WTC11 (cell line): ENCODE measurements around the gene BPGM. TPM values are rescaled to one million over a fixed set of nuclear protein-coding genes. Genes with fewer than 3 reads are reported as not detected.

Experiments used
- ATAC-seq: fragments of 200-7000 bp; cut with Tn5 transposase; 2 replicates; pipeline ENCODE4 v1.10.0; 2021; ENCODE audit warnings: mild to moderate bottlenecking, moderate library complexity
- CTCF ChIA-PET: fragments of 300-600 bp; sonication (Branson Sonifier 250); formaldehyde crosslinking; loops from one replicate; lab custom pipeline; 2021; ENCODE audit warnings: antibody characterized with exemption; lab: Charles Lee
- POLR2A ChIA-PET: fragments of 350-600 bp; sonication (Branson Sonifier 250); formaldehyde crosslinking; loops from one replicate; lab custom pipeline; 2021; ENCODE audit warnings: antibody characterized with exemption; lab: Charles Lee
- DNase-seq: peaks from one replicate; pipeline ENCODE4 v3.0.0; 2021; ENCODE audit warnings: low spot score
- H3K27ac Mint-ChIP-seq: 2 replicates; pipeline ENCODE4 v1.8.0; 2021; ENCODE audit warnings: mixed read lengths
- H3K27me3 Mint-ChIP-seq: 2 replicates; pipeline ENCODE4 v1.8.0; 2021; ENCODE audit warnings: low read depth, mild to moderate bottlenecking, moderate library complexity, mixed read lengths
- H3K36me3 Mint-ChIP-seq: 2 replicates; pipeline ENCODE4 v1.8.0; 2021; ENCODE audit warnings: mixed read lengths
- H3K4me1 Mint-ChIP-seq: 2 replicates; pipeline ENCODE4 v1.8.0; 2022; ENCODE audit warnings: mixed read lengths
- H3K4me3 Mint-ChIP-seq: 2 replicates; pipeline ENCODE4 v1.8.0; 2021; ENCODE audit warnings: mild to moderate bottlenecking, moderate library complexity, mixed read lengths
- H3K9me3 Mint-ChIP-seq: 2 replicates; pipeline ENCODE4 v1.8.0; 2021; ENCODE audit warnings: mixed read lengths
- ELF4 ChIP-seq: sonication (generic); formaldehyde crosslinking; IDR thresholded peaks from 2 replicates; pipeline ENCODE4 v1.8.1; 2022; ENCODE audit warnings: low read depth, mild to moderate bottlenecking, moderate library complexity, missing genetic modification reagents
- ETV6 ChIP-seq: sonication (generic); formaldehyde crosslinking; IDR thresholded peaks from 2 replicates; pipeline ENCODE4 v1.8.1; 2022; ENCODE audit warnings: mild to moderate bottlenecking, missing genetic modification reagents
- FOXK1 ChIP-seq: sonication (generic); formaldehyde crosslinking; IDR thresholded peaks from 2 replicates; pipeline ENCODE4 v1.8.0; 2022; ENCODE audit warnings: mild to moderate bottlenecking, moderate library complexity, missing genetic modification reagents
- FOXP1 ChIP-seq: sonication (generic); formaldehyde crosslinking; IDR thresholded peaks from 2 replicates; pipeline ENCODE4 v1.8.0; 2022; ENCODE audit warnings: missing genetic modification reagents, mild to moderate bottlenecking, moderate library complexity, borderline replicate concordance
- HMGA2 ChIP-seq: fragments of 250-450 bp; sonication (Bioruptor Pico); IDR thresholded peaks from 2 replicates; pipeline ENCODE4 v1.4.0; 2021; ENCODE audit warnings: mild to moderate bottlenecking, moderate library complexity
- HMGXB4 ChIP-seq: sonication (generic); formaldehyde crosslinking; IDR thresholded peaks from 2 replicates; pipeline ENCODE4 v1.8.1; 2023; ENCODE audit warnings: mild to moderate bottlenecking, moderate library complexity, missing genetic modification reagents
- MXD4 ChIP-seq: fragments of 250-450 bp; sonication (Bioruptor Pico); IDR thresholded peaks from 2 replicates; pipeline ENCODE4 v1.8.0; 2021; ENCODE audit warnings: mild to moderate bottlenecking, moderate library complexity, borderline replicate concordance
- NFE2L1 ChIP-seq: sonication (generic); formaldehyde crosslinking; IDR thresholded peaks from 2 replicates; pipeline ENCODE4 v1.8.1; 2023; ENCODE audit warnings: missing genetic modification reagents
- NFYB ChIP-seq: sonication (generic); formaldehyde crosslinking; conservative IDR thresholded peaks from 2 replicates; pipeline ENCODE4 v1.8.0; 2022; ENCODE audit warnings: low read depth, missing genetic modification reagents
- OVOL2 ChIP-seq: fragments of 250-450 bp; sonication (Bioruptor Pico); IDR thresholded peaks from 2 replicates; pipeline ENCODE4 v1.9.0; 2021; ENCODE audit warnings: mild to moderate bottlenecking, borderline replicate concordance
- RORB ChIP-seq: fragments of 250-450 bp; sonication (Bioruptor Pico); IDR thresholded peaks from 2 replicates; pipeline ENCODE4 v1.9.0; 2021; ENCODE audit warnings: mild to moderate bottlenecking
- TEAD4 ChIP-seq: sonication (generic); formaldehyde crosslinking; IDR thresholded peaks from 2 replicates; pipeline ENCODE4 v1.8.0; 2022; ENCODE audit warnings: mild to moderate bottlenecking, missing genetic modification reagents
- USF2 ChIP-seq: sonication (generic); formaldehyde crosslinking; IDR thresholded peaks from 2 replicates; pipeline ENCODE4 v1.8.1; 2023; ENCODE audit warnings: mild to moderate bottlenecking, missing genetic modification reagents, moderate library complexity
- ZBTB21 ChIP-seq: sonication (generic); formaldehyde crosslinking; IDR thresholded peaks from 2 replicates; pipeline ENCODE4 v1.8.1; 2023; ENCODE audit warnings: mild to moderate bottlenecking, missing genetic modification reagents, borderline replicate concordance
- ZNF219 ChIP-seq: sonication (generic); formaldehyde crosslinking; IDR thresholded peaks from 2 replicates; pipeline ENCODE4 v1.8.0; 2023; ENCODE audit warnings: missing genetic modification reagents, mild to moderate bottlenecking, borderline replicate concordance
- ZNF423 ChIP-seq: fragments of 250-450 bp; sonication (Bioruptor Pico); IDR thresholded peaks from 2 replicates; pipeline ENCODE4 v2.1.2; 2022; ENCODE audit warnings: mild to moderate bottlenecking, moderate library complexity
- total RNA-seq: library from RNA; stranded (reverse); gene quantifications from 3 replicates; pipeline ENCODE4 v1.2.3, GENCODE V29; 2021
- TF ChIP-seq, protein P1 (sequence below): sonication (generic); formaldehyde crosslinking; IDR thresholded peaks from 2 replicates; pipeline ENCODE4 v1.8.0; 2023; ENCODE audit warnings: missing genetic modification reagents, mild to moderate bottlenecking, borderline replicate concordance
- TF ChIP-seq, protein P2 (sequence below): sonication (generic); formaldehyde crosslinking; IDR thresholded peaks from 2 replicates; pipeline ENCODE4 v1.8.1; 2022; ENCODE audit warnings: low read depth, mild to moderate bottlenecking, moderate library complexity, missing genetic modification reagents, borderline replicate concordance
- TF ChIP-seq, protein P3 (sequence below): fragments of 250-450 bp; sonication (Bioruptor Pico); IDR thresholded peaks from 2 replicates; pipeline ENCODE4 v1.9.0; 2021; ENCODE audit warnings: moderate library complexity, mild to moderate bottlenecking, inconsistent platforms, borderline replicate concordance

BPGM gene
- total RNA-seq, 1 experiment from 2014 or later, result 14.6 TPM

DNA sequence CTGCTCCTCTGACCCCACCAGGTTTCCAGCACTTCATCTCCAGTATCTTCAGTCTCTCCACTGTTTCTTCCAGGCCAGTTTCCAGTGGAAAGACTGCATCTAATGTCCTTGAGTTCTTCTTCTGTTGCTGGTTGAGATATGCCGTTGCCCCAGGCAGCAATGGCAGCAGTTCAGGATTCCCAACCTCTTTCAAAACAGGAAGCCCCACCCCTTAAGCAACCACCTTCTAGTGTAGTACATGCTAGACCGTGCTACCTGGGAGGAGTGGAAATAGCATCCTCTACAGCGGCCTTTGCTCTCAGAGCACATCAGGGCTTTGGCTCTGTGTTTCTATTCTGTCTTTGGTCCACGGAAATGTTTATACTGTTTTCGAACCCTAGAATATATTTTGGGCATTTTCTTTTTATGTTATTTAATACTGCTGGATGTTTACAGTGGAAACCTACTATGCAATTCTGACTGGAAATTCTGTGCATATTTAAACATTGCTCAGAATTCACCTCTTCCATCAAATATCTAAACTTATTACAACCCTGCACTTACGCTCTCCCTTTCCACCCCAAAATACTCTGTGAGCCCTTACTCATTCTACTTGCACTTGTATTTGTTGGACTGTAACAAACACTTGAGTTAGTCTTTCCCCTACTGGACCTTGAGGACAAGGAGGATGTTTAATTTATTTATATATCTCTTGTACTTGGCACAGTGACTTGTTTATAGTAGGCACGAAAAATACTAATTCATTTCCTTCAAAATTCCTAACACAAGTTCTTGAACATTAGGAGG is 8.5 kb upstream of the BPGM start:
- DNase-seq (no peak), ATAC-seq (no peak; the same call in 1 of the 2 replicates)
- Mint-ChIP-seq H3K4me3 (no peak overlapping the region), H3K27ac (no peak overlapping the region), H3K36me3 (no peaks in the 10 kb centered on the region), H3K4me1 (no peaks in the 10 kb centered on the region), H3K9me3 (peaks cover 9% of the 10 kb centered on the region), H3K27me3 (peaks cover 12% of the 10 kb centered on the region)
- POLR2A ChIA-PET, result no interaction called here
- TF ChIP-seq ETV6 (CRISPR knock-in tag) (no peak), ZNF423 (CRISPR knock-in tag) (no peak), TEAD4 (no peak), HMGXB4 (CRISPR knock-in tag) (no peak), HMGA2 (CRISPR knock-in tag) (no peak), ELF4 (no peak), NFE2L1 (CRISPR knock-in tag) (no peak), ZNF219 (CRISPR knock-in tag) (no peak)
- CTCF ChIA-PET, result no interaction called here

DNA sequence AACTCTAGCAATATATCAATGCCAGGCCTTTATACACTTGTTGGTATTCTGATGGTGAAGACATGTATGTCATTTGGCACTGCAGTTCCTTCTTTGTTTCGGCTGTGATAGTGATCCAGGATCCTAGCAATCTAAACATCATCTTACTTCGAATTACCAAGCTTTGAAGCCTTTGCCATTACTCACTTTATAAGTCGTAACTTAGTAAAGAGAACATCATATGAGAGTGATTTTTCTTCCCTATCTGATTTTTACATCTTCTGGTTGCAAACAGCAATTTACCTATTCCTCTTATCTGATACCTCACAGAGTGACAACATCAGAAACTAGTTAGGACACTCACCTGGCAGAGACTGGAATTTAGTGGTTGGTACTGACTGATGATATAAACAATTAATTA is 7.6 kb upstream of the BPGM start:
- Mint-ChIP-seq H3K9me3 (peaks cover 9% of the 10 kb centered on the region), H3K27ac (no peak overlapping the region)
- no peak for DNase-seq
- CTCF ChIA-PET, result no interaction called here
- no peak for TF ChIP-seq USF2 (CRISPR knock-in tag)
- TF ChIP-seq MXD4 (CRISPR knock-in tag), result no peak
- TF ChIP-seq FOXP1 (CRISPR knock-in tag), result no peak
- TF ChIP-seq ZNF423 (CRISPR knock-in tag), result no peak
- no peak for TF ChIP-seq RORB (CRISPR knock-in tag)
- TF ChIP-seq, protein P1, sequence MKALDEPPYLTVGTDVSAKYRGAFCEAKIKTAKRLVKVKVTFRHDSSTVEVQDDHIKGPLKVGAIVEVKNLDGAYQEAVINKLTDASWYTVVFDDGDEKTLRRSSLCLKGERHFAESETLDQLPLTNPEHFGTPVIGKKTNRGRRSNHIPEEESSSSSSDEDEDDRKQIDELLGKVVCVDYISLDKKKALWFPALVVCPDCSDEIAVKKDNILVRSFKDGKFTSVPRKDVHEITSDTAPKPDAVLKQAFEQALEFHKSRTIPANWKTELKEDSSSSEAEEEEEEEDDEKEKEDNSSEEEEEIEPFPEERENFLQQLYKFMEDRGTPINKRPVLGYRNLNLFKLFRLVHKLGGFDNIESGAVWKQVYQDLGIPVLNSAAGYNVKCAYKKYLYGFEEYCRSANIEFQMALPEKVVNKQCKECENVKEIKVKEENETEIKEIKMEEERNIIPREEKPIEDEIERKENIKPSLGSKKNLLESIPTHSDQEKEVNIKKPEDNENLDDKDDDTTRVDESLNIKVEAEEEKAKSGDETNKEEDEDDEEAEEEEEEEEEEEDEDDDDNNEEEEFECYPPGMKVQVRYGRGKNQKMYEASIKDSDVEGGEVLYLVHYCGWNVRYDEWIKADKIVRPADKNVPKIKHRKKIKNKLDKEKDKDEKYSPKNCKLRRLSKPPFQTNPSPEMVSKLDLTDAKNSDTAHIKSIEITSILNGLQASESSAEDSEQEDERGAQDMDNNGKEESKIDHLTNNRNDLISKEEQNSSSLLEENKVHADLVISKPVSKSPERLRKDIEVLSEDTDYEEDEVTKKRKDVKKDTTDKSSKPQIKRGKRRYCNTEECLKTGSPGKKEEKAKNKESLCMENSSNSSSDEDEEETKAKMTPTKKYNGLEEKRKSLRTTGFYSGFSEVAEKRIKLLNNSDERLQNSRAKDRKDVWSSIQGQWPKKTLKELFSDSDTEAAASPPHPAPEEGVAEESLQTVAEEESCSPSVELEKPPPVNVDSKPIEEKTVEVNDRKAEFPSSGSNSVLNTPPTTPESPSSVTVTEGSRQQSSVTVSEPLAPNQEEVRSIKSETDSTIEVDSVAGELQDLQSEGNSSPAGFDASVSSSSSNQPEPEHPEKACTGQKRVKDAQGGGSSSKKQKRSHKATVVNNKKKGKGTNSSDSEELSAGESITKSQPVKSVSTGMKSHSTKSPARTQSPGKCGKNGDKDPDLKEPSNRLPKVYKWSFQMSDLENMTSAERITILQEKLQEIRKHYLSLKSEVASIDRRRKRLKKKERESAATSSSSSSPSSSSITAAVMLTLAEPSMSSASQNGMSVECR (CRISPR knock-in tag), result no peak
- TF ChIP-seq, protein P2, sequence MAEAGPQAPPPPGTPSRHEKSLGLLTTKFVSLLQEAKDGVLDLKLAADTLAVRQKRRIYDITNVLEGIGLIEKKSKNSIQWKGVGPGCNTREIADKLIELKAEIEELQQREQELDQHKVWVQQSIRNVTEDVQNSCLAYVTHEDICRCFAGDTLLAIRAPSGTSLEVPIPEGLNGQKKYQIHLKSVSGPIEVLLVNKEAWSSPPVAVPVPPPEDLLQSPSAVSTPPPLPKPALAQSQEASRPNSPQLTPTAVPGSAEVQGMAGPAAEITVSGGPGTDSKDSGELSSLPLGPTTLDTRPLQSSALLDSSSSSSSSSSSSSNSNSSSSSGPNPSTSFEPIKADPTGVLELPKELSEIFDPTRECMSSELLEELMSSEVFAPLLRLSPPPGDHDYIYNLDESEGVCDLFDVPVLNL (CRISPR knock-in tag), result no peak
- no peak for TF ChIP-seq OVOL2 (CRISPR knock-in tag)
- TF ChIP-seq, protein P3, sequence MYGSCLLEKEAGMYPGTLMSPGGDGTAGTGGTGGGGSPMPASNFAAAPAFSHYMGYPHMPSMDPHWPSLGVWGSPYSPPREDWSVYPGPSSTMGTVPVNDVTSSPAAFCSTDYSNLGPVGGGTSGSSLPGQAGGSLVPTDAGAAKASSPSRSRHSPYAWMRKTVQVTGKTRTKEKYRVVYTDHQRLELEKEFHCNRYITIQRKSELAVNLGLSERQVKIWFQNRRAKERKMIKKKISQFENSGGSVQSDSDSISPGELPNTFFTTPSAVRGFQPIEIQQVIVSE (CRISPR knock-in tag), result no peak
- no peak for TF ChIP-seq FOXK1 (CRISPR knock-in tag)
- TF ChIP-seq ZBTB21 (CRISPR knock-in tag), result no peak
- TF ChIP-seq NFYB (CRISPR knock-in tag), result no peak
- TF ChIP-seq, all 79 proteins: peak for 0
- Mint-ChIP-seq H3K27me3 (peaks cover 12% of the 10 kb centered on the region), H3K4me1 (no peaks in the 10 kb centered on the region), H3K4me3 (no peak overlapping the region), H3K36me3 (no peaks in the 10 kb centered on the region)
- POLR2A ChIA-PET, result no interaction called here
- ATAC-seq, result no peak
